ENCODE measurements around the gene CAMTA1.

The CAMTA1 gene

DNA sequence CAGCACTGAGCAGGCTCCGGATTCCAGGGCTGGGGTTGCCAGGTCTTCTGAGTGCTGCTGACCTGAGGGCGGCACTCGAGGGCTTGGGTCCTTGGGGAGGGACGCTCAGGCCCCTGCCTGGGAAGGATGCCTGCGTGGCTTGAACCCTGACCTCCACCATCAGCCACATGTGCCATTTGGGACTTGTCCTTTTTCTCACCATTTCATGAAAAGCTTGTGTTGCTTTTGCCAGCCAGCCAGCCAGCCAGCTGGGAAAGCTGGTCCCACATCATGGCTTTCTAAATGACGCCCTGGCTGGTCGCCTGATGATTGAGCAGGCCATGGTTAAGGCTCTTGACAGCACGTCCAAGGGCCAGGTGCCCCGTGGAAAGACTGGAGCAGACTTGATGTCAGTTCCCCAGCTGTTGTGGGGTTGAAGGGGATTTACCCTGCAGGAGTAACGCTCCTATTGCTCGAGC lies 168.7 kb downstream of the CAMTA1 start:
- H3K4me3 ChIP-seq (ENCODE audit: control insufficient read depth, low read depth, low read length): no peak overlapping the region
- TF ChIP-seq, protein P1, sequence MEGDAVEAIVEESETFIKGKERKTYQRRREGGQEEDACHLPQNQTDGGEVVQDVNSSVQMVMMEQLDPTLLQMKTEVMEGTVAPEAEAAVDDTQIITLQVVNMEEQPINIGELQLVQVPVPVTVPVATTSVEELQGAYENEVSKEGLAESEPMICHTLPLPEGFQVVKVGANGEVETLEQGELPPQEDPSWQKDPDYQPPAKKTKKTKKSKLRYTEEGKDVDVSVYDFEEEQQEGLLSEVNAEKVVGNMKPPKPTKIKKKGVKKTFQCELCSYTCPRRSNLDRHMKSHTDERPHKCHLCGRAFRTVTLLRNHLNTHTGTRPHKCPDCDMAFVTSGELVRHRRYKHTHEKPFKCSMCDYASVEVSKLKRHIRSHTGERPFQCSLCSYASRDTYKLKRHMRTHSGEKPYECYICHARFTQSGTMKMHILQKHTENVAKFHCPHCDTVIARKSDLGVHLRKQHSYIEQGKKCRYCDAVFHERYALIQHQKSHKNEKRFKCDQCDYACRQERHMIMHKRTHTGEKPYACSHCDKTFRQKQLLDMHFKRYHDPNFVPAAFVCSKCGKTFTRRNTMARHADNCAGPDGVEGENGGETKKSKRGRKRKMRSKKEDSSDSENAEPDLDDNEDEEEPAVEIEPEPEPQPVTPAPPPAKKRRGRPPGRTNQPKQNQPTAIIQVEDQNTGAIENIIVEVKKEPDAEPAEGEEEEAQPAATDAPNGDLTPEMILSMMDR (IDR thresholded peaks at IDR 0.05; ENCODE audit: control insufficient read depth, insufficient read depth, low read depth, low read length, missing control alignments): no peak
- no peak for DNase-seq (ENCODE audit: low read depth)

DNA sequence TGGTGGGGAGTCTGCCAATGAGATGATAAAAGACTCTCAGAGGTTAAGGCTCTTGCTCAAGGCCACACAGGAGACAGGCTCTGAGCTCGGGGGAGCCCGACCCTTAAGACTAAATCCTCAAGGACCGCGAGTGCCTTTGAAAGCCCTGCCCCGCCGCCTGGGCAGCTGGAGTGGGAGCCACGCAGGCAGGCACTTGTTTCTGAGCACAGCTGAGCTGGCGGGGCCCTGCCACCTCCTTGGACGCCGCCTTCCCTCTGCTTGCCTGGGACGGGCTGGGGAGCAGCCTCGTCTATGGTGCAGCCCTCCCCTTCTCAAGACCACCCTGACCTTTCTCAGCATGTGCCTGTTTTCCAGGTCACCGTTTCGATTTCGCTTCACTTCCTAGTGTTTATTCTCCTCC lies 169.3 kb downstream of the CAMTA1 start:
- DNase-seq (ENCODE audit: low read depth): no peak
- H3K4me3 ChIP-seq (ENCODE audit: control insufficient read depth, low read depth, low read length): no peak overlapping the region
- TF ChIP-seq, protein P1 (IDR thresholded peaks at IDR 0.05; ENCODE audit: control insufficient read depth, insufficient read depth, low read depth, low read length, missing control alignments): no peak

DNA sequence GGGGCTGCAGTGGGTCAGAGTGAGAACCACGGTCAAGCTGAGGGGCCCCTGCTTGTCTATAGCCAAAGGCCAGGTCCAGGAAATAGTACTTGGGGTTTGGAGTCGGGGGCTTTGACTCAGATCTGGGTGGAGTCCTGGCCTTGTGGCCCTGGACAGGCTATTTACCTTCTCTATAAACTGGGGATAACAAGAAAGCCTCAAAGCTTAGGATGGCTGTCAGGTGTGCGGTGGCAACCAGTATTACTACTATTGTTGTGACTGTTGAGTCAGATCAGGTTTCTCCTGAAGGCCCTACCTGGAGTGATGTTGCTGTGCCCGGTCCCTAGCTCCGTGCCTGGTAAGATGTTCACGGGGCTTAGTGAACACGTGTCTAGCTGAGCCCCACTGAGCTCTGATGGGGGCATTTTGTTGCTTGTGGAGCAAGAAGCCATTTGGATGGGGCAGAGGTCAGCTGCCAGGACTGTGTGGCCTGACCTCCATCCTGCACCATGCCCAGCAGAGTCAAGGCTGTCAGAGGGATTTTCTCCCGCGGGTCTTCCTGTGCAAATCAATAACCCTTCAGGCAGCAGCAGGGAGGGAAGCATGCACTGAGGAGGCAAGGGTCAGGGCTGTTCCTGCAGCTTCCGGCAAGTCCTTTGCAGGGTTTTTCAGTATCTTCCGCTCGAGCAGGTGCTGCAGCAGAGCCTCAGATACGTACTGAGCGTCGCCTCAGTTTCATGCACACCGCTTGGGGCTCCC lies 170.3 kb downstream of the CAMTA1 start:
- DNase-seq (ENCODE audit: low read depth): no peak
- TF ChIP-seq, protein P1 (IDR thresholded peaks at IDR 0.05; ENCODE audit: control insufficient read depth, insufficient read depth, low read depth, low read length, missing control alignments): no peak
- H3K4me3 ChIP-seq (ENCODE audit: control insufficient read depth, low read depth, low read length): no peak overlapping the region

DNA sequence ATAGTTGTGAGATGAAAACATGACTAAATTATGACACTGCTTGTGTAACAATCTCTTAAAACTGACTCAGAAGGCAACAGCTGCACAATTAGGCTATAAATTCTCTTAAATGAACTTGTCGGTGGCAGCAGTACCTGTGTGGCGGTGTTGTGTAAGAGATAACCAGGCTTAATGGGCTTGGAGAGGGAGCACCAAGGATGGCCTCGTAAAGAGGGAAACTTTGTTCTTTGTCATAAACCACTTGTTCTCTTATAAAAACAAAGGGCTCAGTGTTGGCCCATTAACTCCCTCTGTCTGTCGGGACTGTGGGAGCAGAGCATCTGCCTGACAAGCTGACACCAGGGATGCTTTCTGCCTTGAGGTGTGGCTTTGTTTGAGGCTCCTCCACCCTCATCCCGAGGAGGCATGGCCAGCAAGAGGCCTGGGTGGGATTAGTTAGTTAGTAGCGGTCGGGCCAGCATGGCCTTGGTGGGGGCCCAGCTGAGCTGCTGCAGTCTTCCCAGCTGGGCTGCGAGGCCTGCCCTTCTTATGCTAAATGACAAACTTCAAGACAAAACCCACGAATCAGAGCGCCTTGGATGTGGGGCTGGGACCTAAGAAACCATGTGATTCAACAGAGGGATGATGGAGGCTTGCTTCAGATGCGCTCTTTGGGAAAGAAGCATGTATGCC lies 171.4 kb downstream of the CAMTA1 start:
- no peak for DNase-seq (ENCODE audit: low read depth)
- TF ChIP-seq, protein P1 (IDR thresholded peaks at IDR 0.05; ENCODE audit: control insufficient read depth, insufficient read depth, low read depth, low read length, missing control alignments): no peak
- H3K4me3 ChIP-seq (ENCODE audit: control insufficient read depth, low read depth, low read length): no peak overlapping the region

DNA sequence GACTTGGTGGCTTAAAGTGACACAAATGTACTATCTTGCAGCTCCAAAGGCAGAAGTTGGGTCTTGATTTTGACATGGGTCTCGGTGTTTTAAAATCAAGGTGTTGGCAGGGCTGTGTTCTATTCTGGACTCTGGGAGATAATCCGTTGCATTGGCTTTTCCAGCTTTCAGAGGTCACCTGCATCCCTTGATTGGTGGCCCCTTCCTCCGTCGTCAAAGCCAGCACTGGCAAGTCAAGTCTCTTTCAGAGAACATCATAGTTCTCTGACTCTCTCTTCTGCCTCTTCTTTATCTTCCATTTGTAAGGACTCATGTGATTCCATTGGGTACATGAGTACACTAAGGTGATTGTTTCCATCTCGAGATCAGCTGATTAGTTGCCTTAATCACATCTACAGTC lies 172.1 kb downstream of the CAMTA1 start:
- DNase-seq (ENCODE audit: low read depth): no peak
- H3K4me3 ChIP-seq (ENCODE audit: control insufficient read depth, low read depth, low read length): no peak overlapping the region
- TF ChIP-seq, protein P1 (IDR thresholded peaks at IDR 0.05; ENCODE audit: control insufficient read depth, insufficient read depth, low read depth, low read length, missing control alignments): no peak

DNA sequence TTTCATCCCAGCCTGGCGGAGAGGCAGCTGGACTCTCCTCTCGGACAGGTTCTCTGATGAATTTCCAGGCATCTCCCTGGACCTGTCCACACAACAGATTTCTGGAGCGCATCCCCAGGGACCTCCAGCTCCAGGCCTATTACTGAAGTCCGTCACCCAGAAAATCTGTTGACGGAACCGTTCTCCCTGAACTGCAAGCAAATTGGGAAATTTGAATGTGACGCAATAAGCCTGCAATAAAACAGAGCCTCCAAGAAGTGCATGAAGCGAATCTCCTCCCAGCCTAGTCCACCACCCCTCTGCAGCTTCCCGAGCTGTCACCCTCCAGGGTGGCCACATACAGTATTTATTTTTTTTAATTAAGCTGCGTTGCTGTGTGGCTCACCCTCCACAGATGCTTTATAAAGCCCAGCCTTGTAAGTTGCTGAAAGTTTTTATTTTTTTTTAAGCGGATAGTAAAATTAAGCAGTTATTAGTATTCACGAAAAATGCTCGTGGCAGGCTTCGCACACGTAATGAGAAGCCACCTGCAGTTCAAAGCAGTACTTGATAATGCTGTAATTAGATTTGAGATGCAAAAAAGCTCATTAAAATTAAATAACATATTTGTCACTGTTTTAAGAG lies 173.3 kb downstream of the CAMTA1 start:
- no peak overlapping the region for H3K4me3 ChIP-seq (ENCODE audit: control insufficient read depth, low read depth, low read length)
- TF ChIP-seq, protein P1 (IDR thresholded peaks at IDR 0.05; ENCODE audit: control insufficient read depth, insufficient read depth, low read depth, low read length, missing control alignments): no peak
- DNase-seq (ENCODE audit: low read depth): peak; percentile 27

All from AG09309 (cell line).